ENCODE data around the gene EZR.

DNA sequence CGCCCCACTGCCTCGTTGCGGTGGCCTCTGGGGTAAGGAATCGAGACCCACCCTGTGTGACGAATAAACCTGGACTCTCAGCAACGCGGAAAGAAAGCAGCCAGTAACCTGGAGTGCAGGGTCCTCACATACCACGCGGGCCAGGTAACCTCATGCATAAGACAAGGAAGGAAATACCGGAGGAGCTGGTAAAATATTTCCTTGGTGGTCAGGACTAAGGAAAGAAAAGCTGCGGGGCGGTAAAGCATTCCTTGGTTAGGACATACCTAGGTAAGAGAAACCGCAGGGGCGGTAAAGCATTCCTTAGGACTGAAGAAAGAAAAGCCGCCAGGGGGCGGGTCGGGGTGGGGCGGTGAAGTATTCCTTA lies 88.6 kb downstream of the EZR start:
- TF ChIP-seq POLR2AphosphoS5 (IDR thresholded peaks at IDR 0.05; ENCODE audit: borderline replicate concordance, low read depth, low read length) (no peak), EZH2 (IDR thresholded peaks at IDR 0.05) (no peak), FOXP2 (optimal IDR thresholded peaks at IDR 0.05; ENCODE audit: control extremely low read depth, extremely low read length, insufficient read depth) (no peak)

Data from SK-N-MC (cell line).